Measurements from ENCODE around the gene LRRC4C.

- TF ChIP-seq CTCF (IDR thresholded peaks at IDR 0.05) = no peak
- no peak for TF ChIP-seq EP300 (IDR thresholded peaks at IDR 0.05; ENCODE audit: borderline replicate concordance in 1 of 2, low read depth in 1 of 2, low read length in 1 of 2)
- no peak for TF ChIP-seq SIN3A (IDR thresholded peaks at IDR 0.05; ENCODE audit: borderline replicate concordance, low read depth, low read length)
- TF ChIP-seq MAX (IDR thresholded peaks at IDR 0.05; ENCODE audit: low read depth) = no peak
- TF ChIP-seq USF1 (IDR thresholded peaks at IDR 0.05; ENCODE audit: borderline replicate concordance, low read depth) = no peak
- TF ChIP-seq ZBTB33 (IDR thresholded peaks at IDR 0.05; ENCODE audit: borderline replicate concordance, low read depth) = no peak
- TF ChIP-seq EZH2phosphoT487 (IDR thresholded peaks at IDR 0.05; ENCODE audit: borderline replicate concordance, low read depth) = no peak
- TF ChIP-seq RFX5 (IDR thresholded peaks at IDR 0.05; ENCODE audit: low read length) = no peak
- no peak for TF ChIP-seq JUND (IDR thresholded peaks at IDR 0.05)
- TF ChIP-seq TAF1 (IDR thresholded peaks at IDR 0.05; ENCODE audit: borderline replicate concordance, low read depth, low read length) = no peak
Observed at GRCh38 chr11:40140560-40140959, 1318.9 kb downstream of the LRRC4C start.

All from SK-N-SH (cell line).